Chondrocyte (in vitro differentiated cells): ENCODE results near the gene PIP5K1C. TPM values are rescaled to one million over a fixed set of nuclear protein-coding genes. Genes with fewer than 3 reads are reported as not detected.

Experiments
- DNase-seq: peaks from one replicate; pipeline ENCODE4 v3.0.0; 2021; ENCODE audit warnings: mixed read lengths, low spot score
- H3K27ac Mint-ChIP-seq: one replicate; pipeline ENCODE4 v1.8.0; 2021; ENCODE audit warnings: mild to moderate bottlenecking, moderate library complexity, mixed read lengths; ENCODE audit not compliant: unreplicated experiment
- H3K27me3 Mint-ChIP-seq: 2 replicates; pipeline ENCODE4 v1.8.0; 2021; ENCODE audit warnings: low read depth, mixed read lengths
- H3K36me3 Mint-ChIP-seq: 2 replicates; pipeline ENCODE4 v1.8.0; 2021; ENCODE audit warnings: low read depth, mixed read lengths
- H3K4me1 Mint-ChIP-seq: 2 replicates; pipeline ENCODE4 v1.8.0; 2021; ENCODE audit warnings: low read depth, mild to moderate bottlenecking, mixed read lengths
- H3K4me3 Mint-ChIP-seq: one replicate; pipeline ENCODE4 v1.8.0; 2021; ENCODE audit warnings: mild to moderate bottlenecking, moderate library complexity, mixed read lengths; ENCODE audit not compliant: unreplicated experiment
- H3K9me3 Mint-ChIP-seq: 2 replicates; pipeline ENCODE4 v1.8.0; 2021; ENCODE audit warnings: low read depth, mixed read lengths
- total RNA-seq: library from RNA; stranded (reverse); gene quantifications from 3 replicates; pipeline ENCODE4 v1.2.1, GENCODE V29; 2021
- TF ChIP-seq, protein P1 (sequence below): fragments of 200-600 bp; sonication (generic); IDR thresholded peaks from 2 replicates; pipeline ENCODE4 v1.5.0; 2021; ENCODE audit warnings: antibody characterized with exemption, mild to moderate bottlenecking, moderate library complexity

The PIP5K1C gene
- total RNA-seq, 1 donor from 2014 or later = 81.0 TPM

DNA sequence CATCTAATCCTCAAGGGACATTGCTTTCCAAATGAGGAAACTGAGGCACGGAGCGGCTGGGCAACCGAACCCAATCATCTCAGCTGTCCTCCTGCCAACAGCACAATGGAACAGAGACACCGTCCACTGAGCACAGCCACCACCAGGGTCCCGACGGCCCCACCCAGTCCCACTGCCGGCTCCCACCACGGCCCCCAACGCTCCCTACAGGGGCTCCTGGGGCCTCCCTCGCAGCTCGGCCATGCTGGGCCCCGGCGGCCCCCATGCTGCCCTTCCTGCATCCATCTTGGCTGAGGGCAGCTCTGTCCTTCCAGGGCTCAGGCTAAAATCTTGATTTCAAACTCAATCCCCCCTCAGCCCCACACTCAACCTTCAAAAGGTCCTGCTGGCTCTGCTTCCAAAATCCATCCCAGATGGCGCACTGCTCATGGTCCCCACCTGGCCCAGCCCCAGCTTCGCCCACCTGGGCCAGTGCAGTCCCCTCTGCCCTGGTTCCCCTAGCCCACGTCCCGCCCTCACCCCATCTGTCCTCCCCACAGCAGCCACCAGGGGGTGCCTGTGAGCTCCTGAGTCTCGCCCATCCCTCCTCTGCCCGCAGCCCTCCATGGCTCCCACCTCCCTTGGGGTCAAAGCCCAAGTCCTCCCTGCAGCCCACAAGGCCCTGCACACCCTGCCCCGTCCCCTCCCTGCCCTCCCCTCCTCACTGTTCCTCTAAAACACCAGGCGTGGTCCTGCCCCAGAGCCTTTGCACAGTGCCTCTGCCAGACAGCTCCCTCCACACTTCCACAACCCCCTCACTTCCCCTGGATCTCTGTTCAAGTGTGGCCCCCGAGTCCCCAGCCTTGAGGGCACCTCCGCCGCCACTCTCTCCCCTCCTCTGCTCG lies 7.9 kb downstream of the PIP5K1C start:
- Mint-ChIP-seq H3K27me3 (no peaks in the 10 kb centered on the region), H3K27ac (peak overlapping the region; percentile 81), H3K9me3 (no peaks in the 10 kb centered on the region), H3K36me3 (no peaks in the 10 kb centered on the region), H3K4me3 (no peak overlapping the region), H3K4me1 (peaks cover 28% of the 10 kb centered on the region)
- DNase-seq = no peak
- TF ChIP-seq, protein P1, sequence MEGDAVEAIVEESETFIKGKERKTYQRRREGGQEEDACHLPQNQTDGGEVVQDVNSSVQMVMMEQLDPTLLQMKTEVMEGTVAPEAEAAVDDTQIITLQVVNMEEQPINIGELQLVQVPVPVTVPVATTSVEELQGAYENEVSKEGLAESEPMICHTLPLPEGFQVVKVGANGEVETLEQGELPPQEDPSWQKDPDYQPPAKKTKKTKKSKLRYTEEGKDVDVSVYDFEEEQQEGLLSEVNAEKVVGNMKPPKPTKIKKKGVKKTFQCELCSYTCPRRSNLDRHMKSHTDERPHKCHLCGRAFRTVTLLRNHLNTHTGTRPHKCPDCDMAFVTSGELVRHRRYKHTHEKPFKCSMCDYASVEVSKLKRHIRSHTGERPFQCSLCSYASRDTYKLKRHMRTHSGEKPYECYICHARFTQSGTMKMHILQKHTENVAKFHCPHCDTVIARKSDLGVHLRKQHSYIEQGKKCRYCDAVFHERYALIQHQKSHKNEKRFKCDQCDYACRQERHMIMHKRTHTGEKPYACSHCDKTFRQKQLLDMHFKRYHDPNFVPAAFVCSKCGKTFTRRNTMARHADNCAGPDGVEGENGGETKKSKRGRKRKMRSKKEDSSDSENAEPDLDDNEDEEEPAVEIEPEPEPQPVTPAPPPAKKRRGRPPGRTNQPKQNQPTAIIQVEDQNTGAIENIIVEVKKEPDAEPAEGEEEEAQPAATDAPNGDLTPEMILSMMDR = peak; percentile 78

DNA sequence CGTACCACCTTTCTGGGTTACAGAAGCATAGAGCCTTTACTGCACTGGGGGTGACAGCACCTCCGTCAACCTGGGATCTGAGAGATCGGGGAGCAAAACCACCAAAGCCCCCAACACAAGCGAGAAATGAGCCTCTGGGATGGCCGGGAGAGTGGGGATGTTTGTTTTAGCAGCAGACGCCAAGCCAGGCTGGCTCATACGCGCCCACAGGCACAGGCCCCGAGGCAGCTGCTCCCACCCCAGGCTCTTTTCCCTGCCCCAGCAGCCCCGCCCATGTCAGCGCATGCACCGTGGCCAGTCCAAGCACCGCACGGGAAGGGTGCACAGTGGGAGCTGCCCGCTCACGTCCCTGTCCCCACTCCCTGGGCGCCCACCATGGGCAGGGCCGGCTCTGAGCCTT lies 8.5 kb downstream of the PIP5K1C start:
- no peak overlapping the region for H3K27ac Mint-ChIP-seq
- TF ChIP-seq, protein P1 = no peak
- H3K27me3 Mint-ChIP-seq = no peaks in the 10 kb centered on the region
- H3K4me3 Mint-ChIP-seq = no peak overlapping the region
- peaks cover 31% of the 10 kb centered on the region for H3K4me1 Mint-ChIP-seq
- no peaks in the 10 kb centered on the region for H3K9me3 Mint-ChIP-seq
- no peak for DNase-seq
- no peaks in the 10 kb centered on the region for H3K36me3 Mint-ChIP-seq

DNA sequence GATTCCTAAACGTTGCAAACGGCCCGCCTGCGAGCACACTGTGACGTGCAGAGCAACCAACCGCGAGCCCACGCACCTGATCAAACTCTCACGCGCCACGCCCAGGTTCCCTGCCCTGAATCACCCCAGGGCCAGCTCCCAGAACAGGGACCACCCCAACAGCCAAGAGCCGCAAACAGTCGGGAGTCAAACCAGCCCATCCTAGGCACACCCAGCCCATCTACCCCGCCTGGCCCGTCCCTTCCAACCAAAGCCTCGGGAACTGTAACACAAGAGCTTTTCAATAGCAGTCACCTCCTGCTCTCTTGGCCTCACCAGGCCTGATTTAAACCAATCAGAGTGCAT lies 8.9 kb downstream of the PIP5K1C start:
- H3K4me1 Mint-ChIP-seq = peaks cover 31% of the 10 kb centered on the region
- H3K9me3 Mint-ChIP-seq = no peaks in the 10 kb centered on the region
- TF ChIP-seq, protein P1 = no peak
- no peaks in the 10 kb centered on the region for H3K36me3 Mint-ChIP-seq
- H3K27ac Mint-ChIP-seq = no peak overlapping the region
- H3K27me3 Mint-ChIP-seq = no peaks in the 10 kb centered on the region
- no peak overlapping the region for H3K4me3 Mint-ChIP-seq
- no peak for DNase-seq

DNA sequence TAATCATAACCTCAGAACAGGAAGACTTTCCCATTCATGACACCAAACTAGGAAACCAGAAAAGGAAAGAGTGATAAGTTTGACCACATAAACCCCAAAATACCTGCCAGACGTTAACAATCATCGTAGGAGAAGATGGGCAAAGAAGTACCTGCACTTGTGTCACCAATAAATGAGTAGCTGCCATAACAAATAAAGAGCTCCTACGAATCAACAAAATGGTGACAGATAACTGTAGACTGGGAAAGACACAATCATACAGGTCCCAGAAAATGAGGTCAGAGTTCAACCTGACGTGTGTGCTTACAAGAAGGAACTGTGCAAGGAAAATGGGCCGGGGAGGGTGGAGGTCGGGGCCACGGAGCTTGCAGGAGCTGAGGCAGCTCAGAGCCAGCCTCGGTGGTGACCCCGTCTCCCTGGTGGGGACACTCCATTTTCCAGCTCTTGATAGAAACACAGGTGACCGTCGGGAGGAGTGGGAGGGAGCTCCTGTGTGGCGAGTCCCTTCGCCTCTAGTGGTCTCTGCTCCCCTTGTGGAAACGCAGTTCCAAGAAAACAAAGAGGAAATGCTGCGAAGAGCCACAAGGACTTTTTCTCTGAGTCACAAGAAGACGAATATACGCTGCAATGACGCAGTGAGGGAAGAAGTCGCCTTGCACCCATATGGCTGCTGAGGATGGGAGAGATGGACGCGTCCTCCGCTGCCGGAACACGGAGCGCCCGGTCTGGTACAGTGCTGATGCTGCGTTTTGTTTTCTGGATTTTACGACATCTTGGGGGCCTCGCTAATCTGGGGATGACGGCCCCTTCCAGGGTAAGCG lies 9.5 kb downstream of the PIP5K1C start:
- TF ChIP-seq, protein P1 = no peak
- no peaks in the 10 kb centered on the region for H3K9me3 Mint-ChIP-seq
- H3K4me3 Mint-ChIP-seq = no peak overlapping the region
- H3K4me1 Mint-ChIP-seq = peaks cover 28% of the 10 kb centered on the region
- no peak overlapping the region for H3K27ac Mint-ChIP-seq
- no peaks in the 10 kb centered on the region for H3K36me3 Mint-ChIP-seq
- H3K27me3 Mint-ChIP-seq = no peaks in the 10 kb centered on the region
- DNase-seq = no peak
